Stomach smooth muscle (tissue), 2 donors: ENCODE data around the gene XRCC4.

Experiments used
- H3K27ac ChIP-seq: one replicate; pipeline ENCODE4 v1.7.0; 2013; ENCODE audit warnings: mild to moderate bottlenecking, low read length, inconsistent platforms
- H3K27me3 ChIP-seq, 2 donors: one replicate each; pipeline ENCODE4 v1.7.0; 2013; ENCODE audit warnings: low read length in 2 of 2; ENCODE audit not compliant: insufficient read depth in 2 of 2, control insufficient read depth in 1 of 2
- H3K36me3 ChIP-seq, 2 donors: one replicate each; pipeline ENCODE4 v1.7.0; 2013; ENCODE audit warnings: low read length in 2 of 2; ENCODE audit not compliant: control insufficient read depth in 2 of 2, insufficient read depth in 2 of 2
- H3K4me1 ChIP-seq: one replicate; pipeline ENCODE4 v1.7.0; 2013; ENCODE audit warnings: low read length; ENCODE audit not compliant: control insufficient read depth, insufficient read depth
- H3K4me3 ChIP-seq, 2 donors: one replicate each; pipeline ENCODE4 v1.7.0; 2013; ENCODE audit warnings: low read length in 2 of 2
- H3K9ac ChIP-seq, 2 donors: one replicate each; pipeline ENCODE4 v1.7.0; 2013; ENCODE audit warnings: low read length in 2 of 2, mild to moderate bottlenecking in 1 of 2
- H3K9me3 ChIP-seq, 2 donors: one replicate each; pipeline ENCODE4 v1.7.0; 2013; ENCODE audit warnings: low read length in 2 of 2; ENCODE audit not compliant: control insufficient read depth in 2 of 2
- donor health status: healthy.
- donor health status: Pancreatic carcinoma.

Gene XRCC4

DNA sequence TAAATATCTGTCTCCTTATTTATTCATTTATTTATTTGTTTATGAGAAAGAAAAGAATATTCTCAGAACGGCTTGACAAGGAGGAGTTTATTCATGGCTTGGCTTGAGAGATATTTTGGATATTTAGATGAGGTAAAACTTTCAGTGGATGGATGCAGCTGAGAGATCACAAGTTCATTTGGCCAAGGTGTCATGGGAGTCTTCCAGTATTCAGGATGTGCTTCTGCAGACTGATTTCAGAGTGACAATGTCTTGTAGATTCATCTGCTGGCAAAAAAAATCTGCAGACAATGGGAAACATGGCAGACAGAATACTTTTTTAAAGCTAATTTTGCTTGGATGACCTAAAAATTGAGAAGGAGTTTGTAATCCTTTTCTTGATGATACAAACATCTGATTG is 38.5 kb downstream of the XRCC4 start:
- no peaks in the 10 kb centered on the region for H3K9me3 ChIP-seq
- no peaks in the 10 kb centered on the region for H3K27me3 ChIP-seq
- H3K27ac ChIP-seq, result no peak overlapping the region
- H3K36me3 ChIP-seq, result no peaks in the 10 kb centered on the region
- no peaks in the 10 kb centered on the region for H3K4me1 ChIP-seq
- no peak overlapping the region for H3K4me3 ChIP-seq
- no peak overlapping the region for H3K9ac ChIP-seq

- Histone ChIP-seq H3K4me3 (no peak overlapping the region), H3K9ac (no peak overlapping the region), H3K36me3 (no peaks in the 10 kb centered on the region), H3K27ac (no peak overlapping the region), H3K4me1 (no peaks in the 10 kb centered on the region), H3K27me3 (no peaks in the 10 kb centered on the region), H3K9me3 (no peaks in the 10 kb centered on the region)
Observed at GRCh38 chr5:83118471-83118870, 41.1 kb downstream of the XRCC4 start.

DNA sequence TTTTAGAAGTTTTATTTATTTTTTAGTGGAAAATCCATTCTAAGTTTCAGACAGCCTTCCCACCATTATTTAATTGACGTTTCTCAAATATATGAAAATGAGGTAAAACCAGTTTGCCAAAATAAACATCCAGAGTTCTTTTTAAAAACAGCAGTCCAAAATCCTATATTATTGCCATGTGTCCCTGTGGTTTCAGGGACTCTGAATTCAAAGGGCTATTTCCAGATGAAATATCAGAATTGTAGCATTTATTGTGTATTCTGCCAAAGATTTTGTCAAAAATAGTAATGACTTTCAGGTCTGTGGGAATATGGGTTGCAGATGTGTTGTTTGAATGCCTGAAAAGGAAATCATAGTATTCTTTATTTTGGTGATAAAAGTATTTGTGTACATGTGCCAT is 41.6 kb downstream of the XRCC4 start:
- no peaks in the 10 kb centered on the region for H3K9me3 ChIP-seq
- no peak overlapping the region for H3K9ac ChIP-seq
- no peaks in the 10 kb centered on the region for H3K27me3 ChIP-seq
- no peak overlapping the region for H3K4me3 ChIP-seq
- no peaks in the 10 kb centered on the region for H3K36me3 ChIP-seq
- no peaks in the 10 kb centered on the region for H3K4me1 ChIP-seq
- no peak overlapping the region for H3K27ac ChIP-seq

DNA sequence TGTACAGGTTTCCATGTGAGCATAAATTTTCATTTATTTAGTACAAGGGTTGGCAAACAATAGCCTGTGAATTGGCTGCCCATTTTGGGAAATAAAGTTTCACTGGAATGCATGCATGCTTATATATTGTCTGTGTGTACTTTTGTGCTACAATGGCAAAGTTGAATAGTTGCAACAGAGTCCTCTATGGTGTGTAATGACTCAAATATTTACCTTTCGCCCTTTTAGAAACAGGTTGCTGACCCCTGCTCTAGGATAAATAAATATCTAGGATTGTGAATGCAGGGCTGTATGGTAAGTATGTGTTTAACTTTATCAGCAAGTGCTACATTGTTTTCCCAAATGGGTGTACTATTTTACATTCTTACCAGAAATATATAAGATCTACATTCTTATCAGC is 47.2 kb downstream of the XRCC4 start:
- H3K36me3 ChIP-seq, result no peaks in the 10 kb centered on the region
- no peak overlapping the region for H3K9ac ChIP-seq
- H3K4me3 ChIP-seq, result no peak overlapping the region
- H3K27me3 ChIP-seq, result no peaks in the 10 kb centered on the region
- no peaks in the 10 kb centered on the region for H3K4me1 ChIP-seq
- H3K27ac ChIP-seq, result no peak overlapping the region
- H3K9me3 ChIP-seq, result no peaks in the 10 kb centered on the region

- Histone ChIP-seq H3K4me1 (no peaks in the 10 kb centered on the region), H3K9me3 (no peaks in the 10 kb centered on the region), H3K4me3 (no peak overlapping the region), H3K36me3 (no peaks in the 10 kb centered on the region), H3K9ac (no peak overlapping the region), H3K27me3 (no peaks in the 10 kb centered on the region), H3K27ac (no peak overlapping the region)
Observed at GRCh38 chr5:83125560-83125959, 48.2 kb downstream of the XRCC4 start.

DNA sequence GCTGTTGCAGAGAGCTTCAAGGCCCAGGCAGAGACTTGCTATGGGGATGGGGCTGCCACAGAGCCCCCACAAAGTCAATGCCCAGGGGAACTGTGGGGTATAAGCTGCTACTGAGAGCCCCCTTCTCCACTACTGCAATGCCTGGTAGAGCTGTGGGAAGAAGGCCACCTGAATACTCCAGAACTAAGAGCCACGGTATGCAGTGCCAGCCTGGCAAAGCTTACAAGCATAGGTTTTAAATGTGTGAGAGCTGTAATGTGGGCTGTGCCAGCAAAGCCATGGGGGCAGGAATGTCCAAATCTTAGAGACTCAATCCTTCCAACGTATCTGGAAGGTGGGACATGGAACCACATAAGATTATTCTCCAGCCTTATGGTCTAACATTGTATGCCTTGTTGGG is 49.2 kb downstream of the XRCC4 start:
- no peak overlapping the region for H3K4me3 ChIP-seq
- no peaks in the 10 kb centered on the region for H3K4me1 ChIP-seq
- H3K9me3 ChIP-seq, result no peaks in the 10 kb centered on the region
- H3K27ac ChIP-seq, result no peak overlapping the region
- H3K36me3 ChIP-seq, result no peaks in the 10 kb centered on the region
- no peaks in the 10 kb centered on the region for H3K27me3 ChIP-seq
- H3K9ac ChIP-seq, result no peak overlapping the region

DNA sequence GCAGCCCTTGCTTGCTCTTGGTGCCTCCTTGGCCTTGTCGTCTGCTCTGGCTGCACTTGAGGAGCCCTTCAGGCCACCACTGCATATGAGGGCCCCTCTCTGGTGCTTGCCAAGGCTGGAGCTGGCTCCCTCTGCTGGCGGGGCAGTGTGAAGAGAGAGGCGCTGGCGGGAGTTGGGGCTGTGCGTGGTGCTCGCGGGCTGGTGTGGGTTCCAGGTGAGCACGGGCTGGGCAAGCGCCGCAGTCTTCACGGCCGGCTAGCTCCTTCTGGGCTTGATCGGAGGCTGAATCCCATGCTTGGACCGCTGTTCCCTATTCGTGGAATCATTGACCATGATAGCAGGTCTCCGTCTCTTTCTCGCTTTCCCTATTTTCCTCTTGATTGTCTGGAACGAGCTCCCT is 56.5 kb downstream of the XRCC4 start:
- Histone ChIP-seq H3K9me3 (no peaks in the 10 kb centered on the region), H3K27ac (no peak overlapping the region), H3K36me3 (no peaks in the 10 kb centered on the region), H3K4me1 (no peaks in the 10 kb centered on the region), H3K27me3 (no peaks in the 10 kb centered on the region), H3K4me3 (no peak overlapping the region), H3K9ac (no peak overlapping the region)

DNA sequence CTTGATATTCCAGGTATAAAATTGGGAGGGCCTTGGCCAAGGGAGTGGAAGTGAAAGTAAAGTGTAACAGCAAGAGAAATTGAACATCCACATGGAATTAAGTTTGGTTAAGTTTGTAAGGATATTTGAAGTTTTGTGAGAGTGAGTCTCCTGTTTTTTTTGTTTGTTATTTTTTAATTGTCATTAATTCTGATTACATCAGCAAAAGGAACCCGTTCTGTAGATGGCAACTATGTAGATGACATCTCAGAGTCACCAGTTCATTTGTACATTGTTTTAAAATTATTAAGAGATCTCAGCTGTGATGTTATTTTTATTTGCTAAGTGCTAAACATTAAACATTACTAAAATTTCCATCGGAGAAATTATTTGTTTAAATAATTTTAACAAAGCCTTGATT is 65.2 kb downstream of the XRCC4 start:
- Histone ChIP-seq H3K9me3 (no peaks in the 10 kb centered on the region), H3K27me3 (no peaks in the 10 kb centered on the region), H3K27ac (no peak overlapping the region), H3K9ac (no peak overlapping the region), H3K4me1 (no peaks in the 10 kb centered on the region), H3K36me3 (no peaks in the 10 kb centered on the region), H3K4me3 (no peak overlapping the region)

- no peaks in the 10 kb centered on the region for H3K36me3 ChIP-seq
- no peak overlapping the region for H3K4me3 ChIP-seq
- H3K9ac ChIP-seq, result no peak overlapping the region
- H3K9me3 ChIP-seq, result no peaks in the 10 kb centered on the region
- H3K4me1 ChIP-seq, result no peaks in the 10 kb centered on the region
- H3K27me3 ChIP-seq, result no peaks in the 10 kb centered on the region
- H3K27ac ChIP-seq, result no peak overlapping the region
Observed at GRCh38 chr5:83145241-83145640, 67.9 kb downstream of the XRCC4 start.

GRCh38 chr5:83145882-83146331 is 68.6 kb downstream of the XRCC4 start:
- H3K4me3 ChIP-seq, result no peak overlapping the region
- H3K9ac ChIP-seq, result no peak overlapping the region
- no peak overlapping the region for H3K27ac ChIP-seq
- H3K4me1 ChIP-seq, result no peaks in the 10 kb centered on the region
- H3K27me3 ChIP-seq, result no peaks in the 10 kb centered on the region
- no peaks in the 10 kb centered on the region for H3K36me3 ChIP-seq
- no peaks in the 10 kb centered on the region for H3K9me3 ChIP-seq

GRCh38 chr5:83146441-83146840 is 69.1 kb downstream of the XRCC4 start:
- Histone ChIP-seq H3K4me1 (no peaks in the 10 kb centered on the region), H3K27me3 (no peaks in the 10 kb centered on the region), H3K9me3 (no peaks in the 10 kb centered on the region), H3K4me3 (no peak overlapping the region), H3K36me3 (no peaks in the 10 kb centered on the region), H3K9ac (no peak overlapping the region), H3K27ac (no peak overlapping the region)

- Histone ChIP-seq H3K36me3 (no peaks in the 10 kb centered on the region), H3K27ac (no peak overlapping the region), H3K4me3 (no peak overlapping the region), H3K9me3 (no peaks in the 10 kb centered on the region), H3K4me1 (no peaks in the 10 kb centered on the region), H3K9ac (no peak overlapping the region), H3K27me3 (no peaks in the 10 kb centered on the region)
Observed at GRCh38 chr5:83147593-83147992, 70.2 kb downstream of the XRCC4 start.
